OCI-LY1 (cell line): ENCODE data around the gene TLX3.

Source experiments
- H2AFZ ChIP-seq: fragments of 200-600 bp; sonication (generic), shearing (Covaris generic); 2 replicates; pipeline ENCODE4 v1.6.0; 2014; ENCODE audit warnings: antibody characterized with exemption, mild to moderate bottlenecking, low read length
- H3F3A ChIP-seq: fragments of 200-600 bp; sonication (generic), shearing (Covaris generic); 2 replicates; pipeline ENCODE4 v1.6.0; 2014; ENCODE audit warnings: mild to moderate bottlenecking, antibody characterized with exemption, low read length, moderate library complexity; ENCODE audit not compliant: insufficient read depth
- H3K27ac ChIP-seq: fragments of 200-600 bp; sonication (generic); 2 replicates; pipeline ENCODE4 v1.5.1; 2014; ENCODE audit warnings: low read length, mixed run types, mild to moderate bottlenecking, low read depth; ENCODE audit not compliant: poor library complexity, severe bottlenecking
- H3K27me3 ChIP-seq: fragments of 200-600 bp; sonication (generic); 2 replicates; pipeline ENCODE4 v1.6.0; 2014; ENCODE audit warnings: antibody characterized with exemption, mild to moderate bottlenecking, low read length, moderate library complexity; ENCODE audit not compliant: insufficient read depth
- H3K36me3 ChIP-seq: fragments of 200-600 bp; sonication (generic); 2 replicates; pipeline ENCODE4 v1.6.1; 2014; ENCODE audit warnings: mild to moderate bottlenecking, antibody characterized with exemption, low read length, moderate library complexity, mixed read lengths; ENCODE audit not compliant: insufficient read depth
- H3K4me1 ChIP-seq: fragments of 200-600 bp; sonication (generic); 2 replicates; pipeline ENCODE4 v1.5.1; 2014; ENCODE audit warnings: mild to moderate bottlenecking, low read length, moderate library complexity; ENCODE audit not compliant: insufficient read depth, severe bottlenecking
- H3K4me2 ChIP-seq: fragments of 200-600 bp; sonication (generic), shearing (Covaris generic); 2 replicates; pipeline ENCODE4 v1.6.1; 2014; ENCODE audit warnings: low read length
- H3K4me3 ChIP-seq: fragments of 200-600 bp; sonication (generic); 2 replicates; pipeline ENCODE4 v1.5.1; 2014; ENCODE audit warnings: low read length, low read depth, mild to moderate bottlenecking, mixed read lengths; ENCODE audit not compliant: poor library complexity, severe bottlenecking
- H3K79me2 ChIP-seq: fragments of 200-600 bp; shearing (Covaris generic); 2 replicates; pipeline ENCODE4 v1.6.1; 2016; ENCODE audit warnings: mixed run types, low read length, mixed read lengths; ENCODE audit not compliant: insufficient read depth
- H3K9ac ChIP-seq: fragments of 200-600 bp; sonication (generic), shearing (Covaris generic); 2 replicates; pipeline ENCODE4 v1.6.1; 2014; ENCODE audit warnings: mild to moderate bottlenecking, low read length, mixed read lengths
- H3K9me2 ChIP-seq: fragments of 200-600 bp; sonication (generic), shearing (Covaris generic); 2 replicates; pipeline ENCODE4 v1.6.1; 2014; ENCODE audit warnings: low read depth, mild to moderate bottlenecking, low read length, mixed read lengths
- H3K9me3 ChIP-seq: fragments of 200-600 bp; shearing (Covaris generic); 2 replicates; pipeline ENCODE4 v1.6.1; 2014; ENCODE audit warnings: low read length, mixed read lengths
- H4K20me1 ChIP-seq: fragments of 200-600 bp; sonication (generic), shearing (Covaris generic); 2 replicates; pipeline ENCODE4 v1.6.0; 2016; ENCODE audit warnings: mild to moderate bottlenecking, low read length; ENCODE audit not compliant: insufficient read depth
- EZH2 ChIP-seq: fragments of 200-600 bp; sonication (generic), shearing (Covaris generic); IDR thresholded peaks from 2 replicates; pipeline ENCODE4 v1.8.0; 2017; ENCODE audit warnings: borderline replicate concordance, mixed run types, mild to moderate bottlenecking, antibody characterized with exemption, low read length, moderate library complexity, mixed read lengths
- TF ChIP-seq, protein P1 (sequence below): fragments of 200-600 bp; sonication (generic), shearing (Covaris generic); IDR thresholded peaks from 2 replicates; pipeline ENCODE4 v1.5.1; 2017; ENCODE audit warnings: mild to moderate bottlenecking, antibody characterized with exemption, low read length, moderate library complexity, mixed read lengths

Gene TLX3

DNA sequence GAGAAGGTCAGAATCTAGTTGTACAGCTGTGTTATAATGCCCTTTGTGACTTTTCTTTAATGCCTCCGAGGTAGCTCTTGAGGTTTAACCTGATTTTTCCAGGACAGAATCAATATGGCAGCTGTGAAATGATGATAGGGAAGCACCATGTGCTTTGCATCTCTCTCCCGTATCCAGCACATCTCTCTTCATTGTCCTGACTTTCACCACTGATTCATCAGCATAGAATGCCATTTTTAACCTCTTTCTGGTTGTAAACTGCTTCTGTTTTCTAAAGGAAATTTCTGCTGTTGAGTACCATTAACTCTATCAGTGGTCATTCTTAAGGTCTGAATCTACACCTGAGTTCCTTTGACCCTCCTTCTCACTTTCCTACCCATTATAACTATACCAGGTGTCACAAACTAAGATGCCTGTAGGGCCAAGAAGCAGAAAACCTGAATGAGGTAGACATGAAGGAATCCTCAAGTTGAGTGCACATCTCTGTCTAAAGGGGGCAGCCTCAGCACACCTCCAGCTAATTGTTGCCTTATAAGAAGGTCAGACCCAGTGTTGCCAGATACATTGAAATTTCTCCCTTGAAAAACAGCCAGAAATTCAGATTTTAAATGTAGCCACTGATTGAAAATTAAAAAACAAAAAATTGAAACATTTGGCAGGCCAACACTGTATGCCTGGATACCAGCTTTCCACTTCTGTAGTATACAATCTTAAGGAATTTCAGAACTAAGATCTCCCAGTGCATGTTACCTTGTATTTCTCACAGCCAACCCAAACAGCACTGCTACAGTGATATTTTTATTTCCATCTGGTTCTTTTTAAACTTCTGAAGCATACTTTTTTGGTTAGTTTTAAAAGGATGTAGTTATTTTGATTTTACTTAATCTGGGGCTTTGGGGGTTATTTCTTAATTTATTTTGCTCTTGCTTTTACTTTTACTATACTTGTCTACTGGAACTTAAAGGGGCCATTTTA lies 35.8 kb upstream of the TLX3 start:
- no peak for TF ChIP-seq EZH2
- TF ChIP-seq, protein P1, sequence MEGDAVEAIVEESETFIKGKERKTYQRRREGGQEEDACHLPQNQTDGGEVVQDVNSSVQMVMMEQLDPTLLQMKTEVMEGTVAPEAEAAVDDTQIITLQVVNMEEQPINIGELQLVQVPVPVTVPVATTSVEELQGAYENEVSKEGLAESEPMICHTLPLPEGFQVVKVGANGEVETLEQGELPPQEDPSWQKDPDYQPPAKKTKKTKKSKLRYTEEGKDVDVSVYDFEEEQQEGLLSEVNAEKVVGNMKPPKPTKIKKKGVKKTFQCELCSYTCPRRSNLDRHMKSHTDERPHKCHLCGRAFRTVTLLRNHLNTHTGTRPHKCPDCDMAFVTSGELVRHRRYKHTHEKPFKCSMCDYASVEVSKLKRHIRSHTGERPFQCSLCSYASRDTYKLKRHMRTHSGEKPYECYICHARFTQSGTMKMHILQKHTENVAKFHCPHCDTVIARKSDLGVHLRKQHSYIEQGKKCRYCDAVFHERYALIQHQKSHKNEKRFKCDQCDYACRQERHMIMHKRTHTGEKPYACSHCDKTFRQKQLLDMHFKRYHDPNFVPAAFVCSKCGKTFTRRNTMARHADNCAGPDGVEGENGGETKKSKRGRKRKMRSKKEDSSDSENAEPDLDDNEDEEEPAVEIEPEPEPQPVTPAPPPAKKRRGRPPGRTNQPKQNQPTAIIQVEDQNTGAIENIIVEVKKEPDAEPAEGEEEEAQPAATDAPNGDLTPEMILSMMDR, result peak; percentile 56
- Histone ChIP-seq H4K20me1 (no peaks in the 10 kb centered on the region), H3K9ac (no peak overlapping the region), H3K79me2 (no peaks in the 10 kb centered on the region), H3K27ac (no peak overlapping the region), H3K4me2 (no peak overlapping the region), H3K4me1 (no peaks in the 10 kb centered on the region), H3K9me2 (no peaks in the 10 kb centered on the region), H3K27me3 (no peaks in the 10 kb centered on the region), H3K4me3 (no peak overlapping the region), H3F3A (no peaks in the 10 kb centered on the region), H3K9me3 (no peaks in the 10 kb centered on the region), H2AFZ (no peak overlapping the region), H3K36me3 (no peaks in the 10 kb centered on the region)

DNA sequence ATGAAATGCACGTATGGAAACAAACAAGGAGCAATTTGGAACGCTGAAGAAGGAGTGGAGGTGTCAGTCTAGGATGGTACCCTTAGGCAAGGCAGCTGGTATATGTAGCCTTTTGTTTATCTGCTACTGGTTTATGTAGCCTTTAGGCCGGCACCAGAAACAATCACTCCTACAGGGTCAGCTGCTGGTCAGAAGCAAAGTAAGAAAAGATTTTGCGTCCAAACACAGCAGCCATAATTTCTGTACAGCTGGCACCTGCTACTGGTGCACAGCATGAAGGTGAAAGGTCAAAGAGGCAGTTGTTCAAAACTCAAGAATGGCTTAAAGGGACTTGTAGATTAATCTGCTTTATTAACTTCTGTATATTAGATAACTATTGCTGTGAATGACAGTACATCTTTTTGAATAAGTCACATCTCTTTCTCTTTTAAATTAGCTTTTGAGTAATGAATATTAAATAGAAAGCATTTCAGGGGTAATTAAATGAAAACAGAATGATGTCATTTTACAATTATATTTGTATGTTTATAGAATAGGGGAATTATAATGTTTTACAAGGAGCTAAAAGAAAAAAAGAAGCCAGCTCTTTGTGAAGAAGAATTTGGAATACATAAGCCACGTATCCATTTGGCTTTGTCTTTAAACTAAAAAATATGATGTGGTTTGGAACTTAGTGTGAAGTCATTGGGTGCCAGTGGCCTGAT lies 33.1 kb upstream of the TLX3 start:
- no peak overlapping the region for H2AFZ ChIP-seq
- no peaks in the 10 kb centered on the region for H3K4me1 ChIP-seq
- no peak for TF ChIP-seq EZH2
- TF ChIP-seq, protein P1, result no peak
- H3K4me3 ChIP-seq, result no peak overlapping the region
- no peaks in the 10 kb centered on the region for H4K20me1 ChIP-seq
- no peaks in the 10 kb centered on the region for H3K79me2 ChIP-seq
- H3K27me3 ChIP-seq, result no peaks in the 10 kb centered on the region
- H3K27ac ChIP-seq, result no peak overlapping the region
- no peaks in the 10 kb centered on the region for H3F3A ChIP-seq
- H3K9me3 ChIP-seq, result no peaks in the 10 kb centered on the region
- H3K36me3 ChIP-seq, result no peaks in the 10 kb centered on the region
- H3K9ac ChIP-seq, result no peak overlapping the region
- no peak overlapping the region for H3K4me2 ChIP-seq
- no peaks in the 10 kb centered on the region for H3K9me2 ChIP-seq

DNA sequence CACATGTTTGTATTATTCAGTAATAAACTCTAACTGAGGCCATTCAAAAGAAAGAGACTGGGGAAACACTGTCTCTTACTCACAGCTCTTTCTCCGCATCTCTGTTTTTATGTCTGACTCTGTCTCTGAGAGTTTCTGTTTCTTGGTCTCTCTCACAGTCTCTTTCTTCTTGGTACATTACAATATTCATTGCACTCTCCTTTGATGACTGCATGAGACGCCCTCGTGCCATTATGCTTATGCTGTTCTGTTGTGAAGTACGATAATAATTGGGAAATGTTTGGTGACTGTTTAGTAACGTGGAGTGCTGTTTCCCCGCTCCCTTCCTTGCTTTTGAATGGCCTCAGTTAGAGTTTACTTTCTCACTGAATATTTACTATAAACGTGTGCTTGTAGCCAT lies 25.3 kb upstream of the TLX3 start:
- TF ChIP-seq EZH2, result no peak
- TF ChIP-seq, protein P1, result no peak
- H3K27ac ChIP-seq, result no peak overlapping the region
- no peaks in the 10 kb centered on the region for H3K36me3 ChIP-seq
- no peak overlapping the region for H3K9ac ChIP-seq
- H3K27me3 ChIP-seq, result no peaks in the 10 kb centered on the region
- H3K9me2 ChIP-seq, result no peaks in the 10 kb centered on the region
- H3K79me2 ChIP-seq, result no peaks in the 10 kb centered on the region
- H3F3A ChIP-seq, result no peaks in the 10 kb centered on the region
- H3K9me3 ChIP-seq, result no peaks in the 10 kb centered on the region
- H3K4me1 ChIP-seq, result no peaks in the 10 kb centered on the region
- H4K20me1 ChIP-seq, result no peaks in the 10 kb centered on the region
- no peak overlapping the region for H3K4me2 ChIP-seq
- H2AFZ ChIP-seq, result no peak overlapping the region
- H3K4me3 ChIP-seq, result no peak overlapping the region
